CD14-positive monocyte (primary cell): ENCODE measurements around the gene GMDS. TPM values are rescaled to one million over a fixed set of nuclear protein-coding genes. Genes with fewer than 3 reads are reported as not detected.
A peak's percentile ranks its signal among the peaks of the same experiment; 100 is the strongest.

ENCODE experiments used
- DNase-seq, 3 donors: peaks; one replicate each; pipeline ENCODE4 v3.0.0-alpha.2; 2011 to 2022
- H2AFZ ChIP-seq: 2 replicates; pipeline ENCODE4 v1.6.0; 2012; ENCODE audit warnings: mild to moderate bottlenecking, low read depth, low read length, inconsistent platforms; ENCODE audit not compliant: insufficient read depth, poor library complexity, severe bottlenecking
- H3K27ac ChIP-seq, 2 donors: 1 replicate in 1 of 2; 2 replicates in 1 of 2; pipeline ENCODE4 v1.5.1; 2012 to 2013; ENCODE audit warnings: low read length in 2 of 2, control low read depth in 1 of 2, inconsistent platforms in 1 of 2, low read depth in 1 of 2, mild to moderate bottlenecking in 1 of 2
- H3K27me3 ChIP-seq, 2 donors: one replicate each; pipeline versions ENCODE4 v1.6.0 to v1.6.1; 2011 to 2013; ENCODE audit warnings: low read length in 2 of 2; ENCODE audit not compliant: control insufficient read depth in 2 of 2, insufficient read depth in 2 of 2
- H3K36me3 ChIP-seq, 2 donors: replicated peaks in 1 of 2; 1 replicate in 1 of 2; 2 replicates in 1 of 2; pipeline versions ENCODE4 v1.5.1 to v1.6.1; 2012 to 2013; ENCODE audit warnings: low read length in 2 of 2, control low read depth in 1 of 2, inconsistent platforms in 1 of 2, mild to moderate bottlenecking in 1 of 2; ENCODE audit not compliant: insufficient read depth in 2 of 2, control insufficient read depth in 1 of 2
- H3K4me1 ChIP-seq, 2 donors: 1 replicate in 1 of 2; 2 replicates in 1 of 2; pipeline versions ENCODE4 v1.5.1 to v1.6.1; 2012 to 2013; ENCODE audit warnings: low read length in 2 of 2, control low read depth in 1 of 2, inconsistent platforms in 1 of 2, mild to moderate bottlenecking in 1 of 2, moderate library complexity in 1 of 2; ENCODE audit not compliant: insufficient read depth in 2 of 2, control insufficient read depth in 1 of 2
- H3K4me2 ChIP-seq: replicated peaks from 2 replicates; pipeline ENCODE3; 2012; ENCODE audit warnings: low read length, moderate library complexity, mild to moderate bottlenecking; ENCODE audit not compliant: poor library complexity, severe bottlenecking; ENCODE audit errors: extremely low read depth
- H3K4me3 ChIP-seq, 3 experiments: fragments of 200-600 bp in 1 of 3; sonication (generic) in 1 of 3; replicated peaks in 1 of 3; 1 replicate in 2 of 3; 2 replicates in 1 of 3; pipeline ENCODE4 v1.5.1; 2011 to 2013; ENCODE audit warnings: low read length in 3 of 3, mild to moderate bottlenecking in 3 of 3, control low read depth in 2 of 3, low read depth in 2 of 3, inconsistent platforms in 1 of 3, moderate library complexity in 1 of 3
- H3K79me2 ChIP-seq: 2 replicates; pipeline ENCODE4 v1.6.0; 2012; ENCODE audit warnings: mild to moderate bottlenecking, control low read depth, inconsistent platforms, low read length, moderate library complexity; ENCODE audit not compliant: insufficient read depth
- H3K9ac ChIP-seq: 2 replicates; pipeline ENCODE4 v1.6.0; 2017; ENCODE audit warnings: low read length, mild to moderate bottlenecking; ENCODE audit not compliant: insufficient read depth, poor library complexity, severe bottlenecking
- H3K9me3 ChIP-seq, 2 donors: replicated peaks in 1 of 2; 1 replicate in 1 of 2; 2 replicates in 1 of 2; pipeline versions ENCODE4 v1.5.1 to v1.6.1; 2012 to 2013; ENCODE audit warnings: low read length in 2 of 2, control low read depth in 1 of 2; ENCODE audit not compliant: control insufficient read depth in 1 of 2, insufficient read depth in 1 of 2
- H4K20me1 ChIP-seq: 2 replicates; pipeline ENCODE4 v1.6.0; 2012; ENCODE audit warnings: mild to moderate bottlenecking, low read length, control low read depth, moderate library complexity; ENCODE audit not compliant: insufficient read depth
- H3K27ac Mint-ChIP-seq, 7 donors: one replicate each; pipeline ENCODE4 v1.8.0; 2020; ENCODE audit warnings: mild to moderate bottlenecking in 7 of 7, mixed read lengths in 7 of 7, moderate library complexity in 6 of 7, inconsistent platforms in 2 of 7
- H3K27me3 Mint-ChIP-seq, 3 donors: one replicate each; pipeline ENCODE4 v1.8.0; 2021 to 2022; ENCODE audit warnings: low read depth in 3 of 3, mild to moderate bottlenecking in 3 of 3, mixed read lengths in 3 of 3, moderate library complexity in 3 of 3, inconsistent platforms in 1 of 3
- H3K36me3 Mint-ChIP-seq, 2 donors: one replicate each; pipeline ENCODE4 v1.8.0; 2020; ENCODE audit warnings: mixed read lengths in 2 of 2, inconsistent platforms in 1 of 2, mild to moderate bottlenecking in 1 of 2
- H3K4me1 Mint-ChIP-seq: one replicate; pipeline ENCODE4 v1.8.0; 2020; ENCODE audit warnings: mild to moderate bottlenecking, mixed read lengths
- H3K4me3 Mint-ChIP-seq, 2 donors: one replicate each; pipeline ENCODE4 v1.8.0; 2020; ENCODE audit warnings: mild to moderate bottlenecking in 2 of 2, mixed read lengths in 2 of 2, moderate library complexity in 1 of 2
- H3K9me3 Mint-ChIP-seq, 7 donors: one replicate each; pipeline ENCODE4 v1.8.0; 2020 to 2022; ENCODE audit warnings: mixed read lengths in 7 of 7, mild to moderate bottlenecking in 6 of 7, moderate library complexity in 6 of 7, inconsistent platforms in 2 of 7
- CTCF ChIP-seq: fragments of 200-600 bp; IDR thresholded peaks from one replicate; pipeline ENCODE4 v1.8.0; 2022; ENCODE audit warnings: antibody characterized with exemption, mild to moderate bottlenecking
- intact Hi-C, 2 donors: fragments of 100-400 bp; cut with micrococcal nuclease; formaldehyde crosslinking; loops; one replicate each; pipeline versions ENCODE4 v1.15.0 to v1.15.1; 2023
- polyA plus RNA-seq, 3 donors: library from polyadenylated mRNA; depleted of rRNA in 1 of 3; unstranded in 2 of 3; stranded (reverse) in 1 of 3; fragments of 300-500 nt in 2 of 3; fragments of >200 nt in 1 of 3; fragmentation: Illumina TruSeq in 2 of 3; gene quantifications; 1 replicate in 2 of 3; 2 replicates in 1 of 3; pipeline ENCODE4 v1.2.3, GENCODE V29; 2012 to 2021

The GMDS gene
- polyA plus RNA-seq, 3 donors = 10.5 to 19.9 (median 17.6) TPM

GRCh38 chr6:2020909-2021308 lies 224.5 kb downstream of the GMDS start:
- Histone ChIP-seq H3K79me2 (no peaks in the 10 kb centered on the region), H3K27ac (no peak overlapping the region), H3K27me3 (no peaks in the 10 kb centered on the region), H3K4me2 (no peak overlapping the region), H3K4me1 (peaks cover 11 to 18% of the 10 kb centered on the region in 2 donors), H3K9me3 (peaks cover 0 to 2% of the 10 kb centered on the region in 2 donors), H3K4me3 (no peak overlapping the region), H3K36me3 (no peaks in the 10 kb centered on the region), H2AFZ (no peak overlapping the region), H3K9ac (no peak overlapping the region), H4K20me1 (no peaks in the 10 kb centered on the region)
- TF ChIP-seq CTCF = no peak
- Mint-ChIP-seq H3K9me3 (peaks cover 0 to 7% (median 2%) of the 10 kb centered on the region in 7 donors), H3K27ac (no peak overlapping the region), H3K4me1 (peaks cover 18% of the 10 kb centered on the region), H3K4me3 (no peak overlapping the region), H3K27me3 (no peaks in the 10 kb centered on the region), H3K36me3 (no peaks in the 10 kb centered on the region)
- DNase-seq = peak in 2 of 3 donors; percentile 6 to 15
- intact Hi-C loops = no loop called here

GRCh38 chr6:2019051-2019450 lies 226.4 kb downstream of the GMDS start:
- Mint-ChIP-seq H3K36me3 (no peaks in the 10 kb centered on the region), H3K4me3 (no peak overlapping the region), H3K27me3 (no peaks in the 10 kb centered on the region), H3K9me3 (peaks cover 4 to 16% (median 10%) of the 10 kb centered on the region in 7 donors), H3K27ac (no peak overlapping the region), H3K4me1 (peaks cover 18% of the 10 kb centered on the region)
- Histone ChIP-seq H3K4me1 (peaks cover 11 to 18% of the 10 kb centered on the region in 2 donors), H3K4me3 (no peak overlapping the region), H3K36me3 (no peaks in the 10 kb centered on the region), H3K9me3 (peaks cover 4 to 5% of the 10 kb centered on the region in 2 donors), H3K27ac (no peak overlapping the region), H3K4me2 (no peak overlapping the region), H2AFZ (no peak overlapping the region), H3K9ac (no peak overlapping the region), H4K20me1 (no peaks in the 10 kb centered on the region), H3K79me2 (no peaks in the 10 kb centered on the region), H3K27me3 (no peaks in the 10 kb centered on the region)
- intact Hi-C loops = no loop called here
- no peak for DNase-seq
- TF ChIP-seq CTCF = no peak
